Kidney epithelial cell (primary cell): Measurements from ENCODE around the gene PSMD6. TPM values are rescaled to one million over a fixed set of nuclear protein-coding genes. Genes with fewer than 3 reads are reported as not detected.
A peak's percentile ranks its signal among the peaks of the same experiment; 100 is the strongest.

Source experiments
- DNase-seq: peaks from one replicate; pipeline ENCODE4 v3.0.0-alpha.2; 2010; ENCODE audit warnings: low read depth
- H3K27me3 ChIP-seq: 2 replicates; pipeline ENCODE4 v1.6.0; 2011; ENCODE audit warnings: low read length; ENCODE audit not compliant: control insufficient read depth, insufficient read depth
- H3K36me3 ChIP-seq: 2 replicates; pipeline ENCODE4 v1.5.1; 2011; ENCODE audit warnings: low read length; ENCODE audit not compliant: control insufficient read depth, insufficient read depth
- H3K4me3 ChIP-seq: 2 replicates; pipeline ENCODE4 v1.5.1; 2011; ENCODE audit warnings: low read depth, mild to moderate bottlenecking, control low read depth, low read length
- CTCF ChIP-seq: IDR thresholded peaks from 2 replicates; pipeline ENCODE4 v1.5.1; 2011; ENCODE audit warnings: mild to moderate bottlenecking, moderate library complexity, low read length, control low read depth, inconsistent platforms; ENCODE audit not compliant: insufficient read depth, poor library complexity, severe bottlenecking
- total RNA-seq: library from RNA; depleted of rRNA; stranded (reverse); fragments of >200 nt; gene quantifications from 2 replicates; pipeline ENCODE4 v1.2.3, GENCODE V29; 2015

Gene PSMD6
- total RNA-seq, 1 donor from 2014 or later, result 97.4 TPM

GRCh38 chr3:63969876-63970275, 53.4 kb downstream of the PSMD6 start:
- Histone ChIP-seq H3K4me3 (no peak overlapping the region), H3K36me3 (no peaks in the 10 kb centered on the region), H3K27me3 (no peaks in the 10 kb centered on the region)
- TF ChIP-seq CTCF, result no peak
- DNase-seq, result no peak

GRCh38 chr3:63968612-63969350, 54.5 kb downstream of the PSMD6 start:
- no peak for TF ChIP-seq CTCF
- no peaks in the 10 kb centered on the region for H3K27me3 ChIP-seq
- H3K36me3 ChIP-seq, result no peaks in the 10 kb centered on the region
- H3K4me3 ChIP-seq, result no peak overlapping the region
- no peak for DNase-seq

GRCh38 chr3:63967675-63968611, 55.4 kb downstream of the PSMD6 start:
- TF ChIP-seq CTCF, result no peak
- Histone ChIP-seq H3K4me3 (no peak overlapping the region), H3K27me3 (no peaks in the 10 kb centered on the region), H3K36me3 (no peaks in the 10 kb centered on the region)
- peak; percentile 51 for DNase-seq

GRCh38 chr3:63966871-63967270, 56.4 kb downstream of the PSMD6 start:
- Histone ChIP-seq H3K27me3 (no peaks in the 10 kb centered on the region), H3K4me3 (no peak overlapping the region), H3K36me3 (no peaks in the 10 kb centered on the region)
- no peak for DNase-seq
- TF ChIP-seq CTCF, result no peak

- no peak for DNase-seq
- TF ChIP-seq CTCF, result no peak
- no peak overlapping the region for H3K4me3 ChIP-seq
- no peaks in the 10 kb centered on the region for H3K27me3 ChIP-seq
- H3K36me3 ChIP-seq, result no peaks in the 10 kb centered on the region
These were observed 57.3 kb downstream of the PSMD6 start for GRCh38 chr3:63966007-63966406.
